K562 (cell line): Measurements from ENCODE around the gene PRKCE. TPM values are rescaled to one million over a fixed set of nuclear protein-coding genes. Genes with fewer than 3 reads are reported as not detected.

Source experiments
- CAMTA2 ChIP-seq: fragments of 250-450 bp; sonication (Bioruptor Pico); conservative IDR thresholded peaks from 2 replicates; pipeline ENCODE4 v1.5.1; 2022
- GABPA ChIP-seq: fragments of 200-800 bp; sonication (Bioruptor generic); conservative IDR thresholded peaks from 2 replicates; pipeline ENCODE4 v1.6.1; 2016; ENCODE audit warnings: low read depth, missing genetic modification characterization, missing compliant biosample characterization
- MEF2A ChIP-seq: IDR thresholded peaks from 2 replicates; pipeline ENCODE4 v1.6.1; 2011; ENCODE audit warnings: low read depth, mild to moderate bottlenecking, low read length, moderate library complexity; ENCODE audit not compliant: control insufficient read depth
- POLR3A ChIP-seq: IDR thresholded peaks from 2 replicates; pipeline ENCODE4 v1.6.1; 2011; ENCODE audit warnings: borderline replicate concordance, mild to moderate bottlenecking, moderate library complexity; ENCODE audit not compliant: insufficient read length, insufficient read depth; ENCODE audit errors: extremely low read depth
- RBM17 ChIP-seq: fragments of 200-400 bp; formaldehyde crosslinking; IDR thresholded peaks from 2 replicates; pipeline ENCODE4 v1.6.1; 2017; ENCODE audit warnings: low read depth, mild to moderate bottlenecking, low read length, borderline replicate concordance
- SAP30 ChIP-seq: fragments of 200-600 bp; sonication (generic); IDR thresholded peaks from 2 replicates; pipeline ENCODE4 v1.6.1; 2012; ENCODE audit warnings: borderline replicate concordance, low read depth, mild to moderate bottlenecking, moderate library complexity, low read length, control low read depth, inconsistent platforms; ENCODE audit not compliant: insufficient read depth, poor library complexity, severe bottlenecking
- SP2 ChIP-seq: IDR thresholded peaks from 2 replicates; pipeline ENCODE4 v1.6.1; 2011; ENCODE audit warnings: mild to moderate bottlenecking, low read depth, low read length, moderate library complexity; ENCODE audit not compliant: poor library complexity, severe bottlenecking; ENCODE audit errors: extremely low read depth
- SRF ChIP-seq, 2 experiments: fragments of 250-450, 450-650 bp in 1 of 2; sonication (Bioruptor Pico) in 1 of 2; sonication (generic) in 1 of 2; formaldehyde crosslinking; IDR thresholded peaks; 2 replicates each; pipeline versions ENCODE4 v1.5.0 to v1.5.1; 2020 to 2022; ENCODE audit warnings: mild to moderate bottlenecking in 1 of 2, missing genetic modification reagents in 1 of 2
- STAT5B ChIP-seq: fragments of 250-450 bp; sonication (Bioruptor Pico); IDR thresholded peaks from 2 replicates; pipeline ENCODE4 v1.8.0; 2021; ENCODE audit warnings: mild to moderate bottlenecking, inconsistent platforms
- TAF1 ChIP-seq: IDR thresholded peaks from 2 replicates; pipeline ENCODE4 v1.6.1; 2011; ENCODE audit warnings: mild to moderate bottlenecking, low read length, moderate library complexity; ENCODE audit not compliant: insufficient read depth, control insufficient read depth, severe bottlenecking; ENCODE audit errors: extremely low read depth
- ZNF121 ChIP-seq: sonication (generic); formaldehyde crosslinking; conservative IDR thresholded peaks from 2 replicates; pipeline ENCODE4 v1.8.0; 2022; ENCODE audit warnings: missing genetic modification reagents
- ZNF274 ChIP-seq: IDR thresholded peaks from 2 replicates; pipeline ENCODE4 v1.6.1; 2011; ENCODE audit warnings: low read depth, mild to moderate bottlenecking, low read length, moderate library complexity, borderline replicate concordance
- ZNF695 ChIP-seq: fragments of 450-650 bp; formaldehyde crosslinking; IDR thresholded peaks from 2 replicates; pipeline ENCODE4 v1.4.0; 2020; ENCODE audit warnings: mild to moderate bottlenecking, moderate library complexity
- polyA plus RNA-seq, 8 experiments: library from polyadenylated mRNA; depleted of rRNA in 4 of 8; stranded (reverse) in 5 of 8; unstranded in 3 of 8; fragments of >200 nt; fragmentation: Nextera tagmentation in 2 of 8; fragmentation: Illumina TruSeq in 1 of 8; extraction: Ambion mirVana in 2 of 8; extraction: Trizol in 1 of 8; gene quantifications; 2 replicates each; pipeline versions ENCODE4 v1.2.1 to v1.2.3, GENCODE V29; 2011 to 2014; ENCODE audit warnings: inconsistent platforms in 1 of 8, missing spikeins in 1 of 8
- total RNA-seq, 7 experiments: library from RNA; depleted of rRNA in 6 of 7; stranded (reverse); fragments of >200 nt in 6 of 7; fragmentation: Illumina TruSeq in 2 of 7; extraction: Trizol in 2 of 7; gene quantifications; 2 replicates each; pipeline versions ENCODE4 v1.2.1 to v1.2.3, GENCODE V29; 2011 to 2021; ENCODE audit warnings: low replicate concordance in 1 of 7
- TF ChIP-seq, protein P1 (sequence below): fragments of 450-650 bp; IDR thresholded peaks from 2 replicates; pipeline ENCODE4 v1.6.1; 2016; ENCODE audit warnings: antibody characterized with exemption
- TF ChIP-seq, protein P2 (sequence below): sonication (generic); formaldehyde crosslinking; IDR thresholded peaks from 2 replicates; pipeline ENCODE4 v1.8.1; 2023; ENCODE audit warnings: missing genetic modification reagents, mild to moderate bottlenecking, borderline replicate concordance
- TF ChIP-seq, protein P3 (sequence below): fragments of 450-650 bp; IDR thresholded peaks from 2 replicates; pipeline ENCODE4 v1.7.1; 2018; ENCODE audit warnings: mild to moderate bottlenecking, low read depth; ENCODE audit not compliant: partially characterized antibody
- TF ChIP-seq, protein P4 (sequence below): fragments of 250-450 bp; sonication (Bioruptor Pico); IDR thresholded peaks from 2 replicates; pipeline ENCODE4 v1.5.0; 2020; ENCODE audit warnings: mild to moderate bottlenecking

PRKCE gene
- total and polyA plus RNA-seq, 9 of the 15 experiments (the other 6 are each of a cell fraction or from before 2014, with no cell fraction given) = 0.06 to 1.0 (median 0.22) TPM; not detected in 1

DNA sequence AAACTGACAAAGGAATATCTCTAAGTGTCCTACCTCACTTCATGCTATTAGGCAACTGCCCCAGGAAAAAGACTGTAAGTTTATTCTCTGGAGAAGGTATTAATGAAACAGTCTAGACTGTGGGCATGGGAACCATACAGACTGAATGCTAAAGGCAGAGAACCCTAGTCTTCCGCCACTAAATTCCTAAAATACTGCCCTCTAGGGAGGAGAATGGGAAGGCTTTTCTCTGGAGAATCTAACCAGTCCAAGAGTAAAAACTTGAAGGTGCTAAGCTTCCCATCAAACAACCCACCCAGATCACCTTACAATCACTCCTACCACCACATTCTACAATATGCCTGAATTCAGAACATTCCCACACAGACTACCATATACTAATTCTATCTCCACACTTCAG lies 43.8 kb upstream of the PRKCE start (continued):
- TF ChIP-seq, protein P1, sequence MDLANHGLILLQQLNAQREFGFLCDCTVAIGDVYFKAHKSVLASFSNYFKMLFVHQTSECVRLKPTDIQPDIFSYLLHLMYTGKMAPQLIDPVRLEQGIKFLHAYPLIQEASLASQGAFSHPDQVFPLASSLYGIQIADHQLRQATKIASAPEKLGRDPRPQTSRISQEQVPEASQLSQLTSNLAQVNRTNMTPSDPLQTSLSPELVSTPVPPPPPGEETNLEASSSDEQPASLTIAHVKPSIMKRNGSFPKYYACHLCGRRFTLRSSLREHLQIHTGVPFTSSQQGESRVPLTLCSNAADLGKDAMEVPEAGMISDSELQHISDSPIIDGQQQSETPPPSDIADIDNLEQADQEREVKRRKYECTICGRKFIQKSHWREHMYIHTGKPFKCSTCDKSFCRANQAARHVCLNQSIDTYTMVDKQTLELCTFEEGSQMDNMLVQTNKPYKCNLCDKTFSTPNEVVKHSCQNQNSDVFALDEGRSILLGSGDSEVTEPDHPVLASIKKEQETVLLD = no peak
- TF ChIP-seq SP2 = no peak
- TF ChIP-seq, protein P2, sequence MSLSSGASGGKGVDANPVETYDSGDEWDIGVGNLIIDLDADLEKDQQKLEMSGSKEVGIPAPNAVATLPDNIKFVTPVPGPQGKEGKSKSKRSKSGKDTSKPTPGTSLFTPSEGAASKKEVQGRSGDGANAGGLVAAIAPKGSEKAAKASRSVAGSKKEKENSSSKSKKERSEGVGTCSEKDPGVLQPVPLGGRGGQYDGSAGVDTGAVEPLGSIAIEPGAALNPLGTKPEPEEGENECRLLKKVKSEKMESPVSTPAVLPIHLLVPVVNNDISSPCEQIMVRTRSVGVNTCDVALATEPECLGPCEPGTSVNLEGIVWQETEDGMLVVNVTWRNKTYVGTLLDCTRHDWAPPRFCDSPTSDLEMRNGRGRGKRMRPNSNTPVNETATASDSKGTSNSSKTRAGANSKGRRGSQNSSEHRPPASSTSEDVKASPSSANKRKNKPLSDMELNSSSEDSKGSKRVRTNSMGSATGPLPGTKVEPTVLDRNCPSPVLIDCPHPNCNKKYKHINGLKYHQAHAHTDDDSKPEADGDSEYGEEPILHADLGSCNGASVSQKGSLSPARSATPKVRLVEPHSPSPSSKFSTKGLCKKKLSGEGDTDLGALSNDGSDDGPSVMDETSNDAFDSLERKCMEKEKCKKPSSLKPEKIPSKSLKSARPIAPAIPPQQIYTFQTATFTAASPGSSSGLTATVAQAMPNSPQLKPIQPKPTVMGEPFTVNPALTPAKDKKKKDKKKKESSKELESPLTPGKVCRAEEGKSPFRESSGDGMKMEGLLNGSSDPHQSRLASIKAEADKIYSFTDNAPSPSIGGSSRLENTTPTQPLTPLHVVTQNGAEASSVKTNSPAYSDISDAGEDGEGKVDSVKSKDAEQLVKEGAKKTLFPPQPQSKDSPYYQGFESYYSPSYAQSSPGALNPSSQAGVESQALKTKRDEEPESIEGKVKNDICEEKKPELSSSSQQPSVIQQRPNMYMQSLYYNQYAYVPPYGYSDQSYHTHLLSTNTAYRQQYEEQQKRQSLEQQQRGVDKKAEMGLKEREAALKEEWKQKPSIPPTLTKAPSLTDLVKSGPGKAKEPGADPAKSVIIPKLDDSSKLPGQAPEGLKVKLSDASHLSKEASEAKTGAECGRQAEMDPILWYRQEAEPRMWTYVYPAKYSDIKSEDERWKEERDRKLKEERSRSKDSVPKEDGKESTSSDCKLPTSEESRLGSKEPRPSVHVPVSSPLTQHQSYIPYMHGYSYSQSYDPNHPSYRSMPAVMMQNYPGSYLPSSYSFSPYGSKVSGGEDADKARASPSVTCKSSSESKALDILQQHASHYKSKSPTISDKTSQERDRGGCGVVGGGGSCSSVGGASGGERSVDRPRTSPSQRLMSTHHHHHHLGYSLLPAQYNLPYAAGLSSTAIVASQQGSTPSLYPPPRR (CRISPR knock-in tag) = no peak
- no peak for TF ChIP-seq CAMTA2 (CRISPR knock-in tag)
- TF ChIP-seq ZNF121 = no peak
- TF ChIP-seq, protein P3, sequence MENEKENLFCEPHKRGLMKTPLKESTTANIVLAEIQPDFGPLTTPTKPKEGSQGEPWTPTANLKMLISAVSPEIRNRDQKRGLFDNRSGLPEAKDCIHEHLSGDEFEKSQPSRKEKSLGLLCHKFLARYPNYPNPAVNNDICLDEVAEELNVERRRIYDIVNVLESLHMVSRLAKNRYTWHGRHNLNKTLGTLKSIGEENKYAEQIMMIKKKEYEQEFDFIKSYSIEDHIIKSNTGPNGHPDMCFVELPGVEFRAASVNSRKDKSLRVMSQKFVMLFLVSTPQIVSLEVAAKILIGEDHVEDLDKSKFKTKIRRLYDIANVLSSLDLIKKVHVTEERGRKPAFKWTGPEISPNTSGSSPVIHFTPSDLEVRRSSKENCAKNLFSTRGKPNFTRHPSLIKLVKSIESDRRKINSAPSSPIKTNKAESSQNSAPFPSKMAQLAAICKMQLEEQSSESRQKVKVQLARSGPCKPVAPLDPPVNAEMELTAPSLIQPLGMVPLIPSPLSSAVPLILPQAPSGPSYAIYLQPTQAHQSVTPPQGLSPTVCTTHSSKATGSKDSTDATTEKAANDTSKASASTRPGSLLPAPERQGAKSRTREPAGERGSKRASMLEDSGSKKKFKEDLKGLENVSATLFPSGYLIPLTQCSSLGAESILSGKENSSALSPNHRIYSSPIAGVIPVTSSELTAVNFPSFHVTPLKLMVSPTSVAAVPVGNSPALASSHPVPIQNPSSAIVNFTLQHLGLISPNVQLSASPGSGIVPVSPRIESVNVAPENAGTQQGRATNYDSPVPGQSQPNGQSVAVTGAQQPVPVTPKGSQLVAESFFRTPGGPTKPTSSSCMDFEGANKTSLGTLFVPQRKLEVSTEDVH = no peak
- no peak for TF ChIP-seq POLR3A
- no peak for TF ChIP-seq ZNF274
- TF ChIP-seq, protein P4, sequence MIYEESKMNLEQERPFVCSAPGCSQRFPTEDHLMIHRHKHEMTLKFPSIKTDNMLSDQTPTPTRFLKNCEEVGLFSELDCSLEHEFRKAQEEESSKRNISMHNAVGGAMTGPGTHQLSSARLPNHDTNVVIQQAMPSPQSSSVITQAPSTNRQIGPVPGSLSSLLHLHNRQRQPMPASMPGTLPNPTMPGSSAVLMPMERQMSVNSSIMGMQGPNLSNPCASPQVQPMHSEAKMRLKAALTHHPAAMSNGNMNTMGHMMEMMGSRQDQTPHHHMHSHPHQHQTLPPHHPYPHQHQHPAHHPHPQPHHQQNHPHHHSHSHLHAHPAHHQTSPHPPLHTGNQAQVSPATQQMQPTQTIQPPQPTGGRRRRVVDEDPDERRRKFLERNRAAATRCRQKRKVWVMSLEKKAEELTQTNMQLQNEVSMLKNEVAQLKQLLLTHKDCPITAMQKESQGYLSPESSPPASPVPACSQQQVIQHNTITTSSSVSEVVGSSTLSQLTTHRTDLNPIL (CRISPR knock-in tag) = no peak
- TF ChIP-seq SAP30 = no peak
- TF ChIP-seq SRF (CRISPR knock-in tag; IDR thresholded peaks at IDR 0.05) = no peak
- TF ChIP-seq GABPA (tag) = no peak
- no peak for TF ChIP-seq TAF1
- TF ChIP-seq ZNF695 (CRISPR knock-in tag) = no peak
- TF ChIP-seq RBM17 = no peak
- TF ChIP-seq MEF2A = no peak
- no peak for TF ChIP-seq STAT5B
